ENCODE measurements around the gene TPM2. TPM values are rescaled to one million over a fixed set of nuclear protein-coding genes. Genes with fewer than 3 reads are reported as not detected.
"Not testable (repeated sequence)": the region's sequence is repeated elsewhere in the genome, so short reads cannot be mapped to it uniquely, and the experiment has no call there.

Gene TPM2
- total RNA-seq, 4 donors from 2014 or later, result 7,572 to 13,568 (median 12,084) TPM

GRCh38 chr9:35650341-35651158 is 39.2 kb downstream of the TPM2 start, which contains the start of gene SIT1:
Gene SIT1, minus strand, starts transcription at chr9:35650931. Its CDS starts 78 bp downstream, at chr9:35650853.
- H3K27ac ChIP-seq, result peak within 1 kb of the TSS in 1 of 4 donors; percentile 43
- H3K4me3 ChIP-seq, result peak within 1 kb of the TSS in 1 of 2 donors; percentile 10
- no peak for TF ChIP-seq POLR2A (IDR thresholded peaks at IDR 0.05)
- no peak for TF ChIP-seq CTCF (IDR thresholded peaks at IDR 0.05)
- no peak for TF ChIP-seq EP300 (IDR thresholded peaks at IDR 0.05)
- no peak for TF ChIP-seq POLR2AphosphoS5 (IDR thresholded peaks at IDR 0.05)
- H3K9me3 ChIP-seq, result no peaks in the 10 kb centered on the region
- no peaks in the 10 kb centered on the region for H3K36me3 ChIP-seq
- peaks cover 0 to 32% (median 7%) of the 10 kb centered on the region in 3 donors for H3K4me1 ChIP-seq
- H3K27me3 ChIP-seq, result no peaks in the 10 kb centered on the region
- ATAC-seq, result no peak
- WGBS, 2 donors (ENCODE audit: low coverage in 1 of 2), result 40 to 90% methylated on average over 1 to 7 of the region's 22 CpGs

- Histone ChIP-seq H3K4me1 (peaks cover 0 to 33% (median 7%) of the 10 kb centered on the region in 3 donors), H3K27ac (peak overlapping the region in 1 of 4 donors; percentile 43), H3K36me3 (no peaks in the 10 kb centered on the region), H3K4me3 (peak overlapping the region in 1 of 2 donors; percentile 10), H3K27me3 (no peaks in the 10 kb centered on the region), H3K9me3 (no peaks in the 10 kb centered on the region)
- 38 to 80% methylated on average over 1 to 6 of the region's 26 CpGs for WGBS, 2 donors (ENCODE audit: low coverage in 1 of 2)
- ATAC-seq, result no peak
- no peak for TF ChIP-seq POLR2A (IDR thresholded peaks at IDR 0.05)
- no peak for TF ChIP-seq EP300 (IDR thresholded peaks at IDR 0.05)
- no peak for TF ChIP-seq CTCF (IDR thresholded peaks at IDR 0.05)
- TF ChIP-seq POLR2AphosphoS5 (IDR thresholded peaks at IDR 0.05), result no peak
These were observed 40.0 kb downstream of the TPM2 start for GRCh38 chr9:35649431-35650340.

- H3K27ac ChIP-seq, result peak overlapping the region; percentile 68 to 89 (median 84)
- no peaks in the 10 kb centered on the region for H3K36me3 ChIP-seq
- H3K9me3 ChIP-seq, result no peaks in the 10 kb centered on the region
- peaks cover 0 to 33% (median 7%) of the 10 kb centered on the region in 3 donors for H3K4me1 ChIP-seq
- ATAC-seq, result peak; percentile 94
- 5% methylated on average over 14 of the region's 58 CpGs; no CpG with 5 or more reads in 1 of the 2 donors for WGBS, 2 donors (ENCODE audit: low coverage in 1 of 2)
- TF ChIP-seq POLR2AphosphoS5 (IDR thresholded peaks at IDR 0.05), result peak; percentile 95
- TF ChIP-seq CTCF (IDR thresholded peaks at IDR 0.05), result peak in 3 of 4 experiments; percentile 97 to 98 (median 97)
- peak; percentile 83 to 90 for TF ChIP-seq POLR2A (IDR thresholded peaks at IDR 0.05)
- TF ChIP-seq EP300 (IDR thresholded peaks at IDR 0.05), result no peak
- peak overlapping the region; percentile 48 to 56 for H3K4me3 ChIP-seq
- H3K27me3 ChIP-seq, result no peaks in the 10 kb centered on the region
These were observed 43.0 kb downstream of the TPM2 start for GRCh38 chr9:35646533-35647265.

- TF ChIP-seq POLR2AphosphoS5 (IDR thresholded peaks at IDR 0.05), result no peak
- no peak for TF ChIP-seq POLR2A (IDR thresholded peaks at IDR 0.05)
- no peak for TF ChIP-seq CTCF (IDR thresholded peaks at IDR 0.05)
- TF ChIP-seq EP300 (IDR thresholded peaks at IDR 0.05), result no peak
- peak overlapping the region; percentile 48 to 56 for H3K4me3 ChIP-seq
- 0 to 6% methylated on average over 4 to 7 of the region's 11 CpGs for WGBS, 2 donors (ENCODE audit: low coverage in 1 of 2)
- H3K27me3 ChIP-seq, result no peaks in the 10 kb centered on the region
- ATAC-seq, result peak; percentile 40
- H3K27ac ChIP-seq, result peak overlapping the region; percentile 68 to 89 (median 84)
- H3K4me1 ChIP-seq, result peaks cover 0 to 33% (median 7%) of the 10 kb centered on the region in 3 donors
- peaks cover 0 to under 1% of the 10 kb centered on the region in 2 donors for H3K36me3 ChIP-seq
- no peaks in the 10 kb centered on the region for H3K9me3 ChIP-seq
These were observed 43.6 kb downstream of the TPM2 start for GRCh38 chr9:35646153-35646532.

- Histone ChIP-seq H3K27ac (peak overlapping the region in 3 of 4 donors; percentile 84 to 89 (median 85)), H3K4me3 (peak overlapping the region in 1 of 2 donors; percentile 56), H3K4me1 (peaks cover 0 to 33% (median 7%) of the 10 kb centered on the region in 3 donors)
- ATAC-seq, H3K27me3 ChIP-seq, H3K36me3 ChIP-seq, H3K9me3 ChIP-seq: not testable (repeated sequence)
- WGBS, 2 donors (ENCODE audit: low coverage in 1 of 2), result 38 to 88% methylated on average over 1 to 4 of the region's 10 CpGs
These were observed 44.0 kb downstream of the TPM2 start for GRCh38 chr9:35645736-35646135.

Data from gastroesophageal sphincter (tissue), 4 donors.